Glomerular endothelial cell (primary cell): Measurements from ENCODE around the gene IFI16. TPM values are rescaled to one million over a fixed set of nuclear protein-coding genes. Genes with fewer than 3 reads are reported as not detected.

Source experiments
- DNase-seq: peaks from one replicate; pipeline ENCODE4 v3.0.0-alpha.2; 2011; ENCODE audit warnings: low read depth, low spot score; ENCODE audit errors: extremely low read depth
- total RNA-seq: library from RNA; depleted of rRNA; stranded (reverse); fragments of >200 nt; gene quantifications from 2 replicates; pipeline ENCODE4 v1.2.3, GENCODE V29; 2015

IFI16 gene
- 174 and 180 TPM in 2 replicates for total RNA-seq

DNA sequence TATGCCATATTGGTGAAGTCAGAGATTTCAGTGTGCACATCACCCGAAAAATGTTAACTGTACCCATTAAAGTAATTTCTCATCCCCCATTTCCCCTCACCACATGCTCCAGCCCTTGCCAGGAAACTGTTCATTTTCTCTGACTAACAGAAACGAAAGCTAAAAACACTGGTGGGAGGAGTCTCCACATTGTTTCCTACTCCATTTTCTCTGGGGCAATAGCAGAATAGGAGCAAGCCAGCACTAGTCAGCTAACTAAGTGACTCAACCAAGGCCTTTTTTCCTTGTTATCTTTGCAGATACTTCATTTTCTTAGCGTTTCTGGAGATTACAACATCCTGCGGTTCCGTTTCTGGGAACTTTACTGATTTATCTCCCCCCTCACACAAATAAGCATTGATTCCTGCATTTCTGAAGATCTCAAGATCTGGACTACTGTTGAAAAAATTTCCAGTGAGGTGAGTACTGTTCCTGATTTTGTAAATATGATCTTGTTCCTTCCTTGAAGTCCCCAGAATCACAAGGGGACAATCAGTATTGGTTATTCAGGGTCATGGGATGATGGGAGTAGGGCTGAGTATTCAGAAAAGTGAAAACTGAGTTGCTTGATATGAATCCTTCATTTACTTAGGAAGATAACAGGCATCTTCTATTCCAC is at the start of gene IFI16:
IFI16 (plus strand) TSS at position 204 of the 658 bp plus-strand sequence. CDS start 4,774 bp downstream, outside the sequence.
- peak; percentile 82 for DNase-seq

DNA sequence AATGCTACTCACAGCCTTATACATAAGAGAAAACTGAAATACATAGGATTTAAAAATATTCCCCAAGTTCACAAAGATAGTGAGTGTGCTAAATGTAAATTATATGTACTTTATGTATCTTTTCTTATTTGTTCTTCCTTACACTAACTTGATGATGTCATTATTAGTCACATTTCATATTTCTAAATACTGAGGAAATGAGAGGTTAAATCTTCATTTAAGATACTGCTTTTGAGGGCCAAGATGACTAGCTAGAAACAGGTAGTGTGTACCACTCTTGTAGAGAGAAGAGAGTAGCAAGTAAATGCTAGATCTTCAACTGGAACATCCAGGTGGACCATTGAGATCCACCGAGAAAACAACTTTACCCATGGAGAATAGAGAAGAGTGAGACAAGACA is 48.5 kb upstream of the IFI16 start:
- no peak for DNase-seq

- no peak for DNase-seq
Observed at GRCh38 chr1:158962983-158963382, 46.7 kb upstream of the IFI16 start.

GRCh38 chr1:158969166-158969565 is 40.5 kb upstream of the IFI16 start:
- DNase-seq: no peak

DNA sequence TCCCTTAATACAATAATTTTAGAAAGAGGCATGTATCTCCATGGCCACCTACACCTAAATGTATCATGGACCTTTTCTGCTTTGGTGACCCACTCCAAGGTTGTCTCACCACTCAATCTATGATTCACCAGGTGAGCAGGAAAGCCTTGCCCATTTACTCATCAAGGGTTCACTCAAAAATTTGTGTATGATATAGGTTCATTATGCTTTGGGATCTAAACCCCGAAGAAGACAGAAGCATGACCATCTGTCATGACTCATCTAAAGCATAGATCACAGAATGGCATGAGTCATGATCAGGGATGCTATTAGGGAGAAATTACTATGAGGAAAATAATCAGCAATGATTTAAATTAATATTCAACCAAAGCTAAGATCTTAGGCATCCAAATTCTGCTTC is 39.9 kb upstream of the IFI16 start:
- no peak for DNase-seq

DNA sequence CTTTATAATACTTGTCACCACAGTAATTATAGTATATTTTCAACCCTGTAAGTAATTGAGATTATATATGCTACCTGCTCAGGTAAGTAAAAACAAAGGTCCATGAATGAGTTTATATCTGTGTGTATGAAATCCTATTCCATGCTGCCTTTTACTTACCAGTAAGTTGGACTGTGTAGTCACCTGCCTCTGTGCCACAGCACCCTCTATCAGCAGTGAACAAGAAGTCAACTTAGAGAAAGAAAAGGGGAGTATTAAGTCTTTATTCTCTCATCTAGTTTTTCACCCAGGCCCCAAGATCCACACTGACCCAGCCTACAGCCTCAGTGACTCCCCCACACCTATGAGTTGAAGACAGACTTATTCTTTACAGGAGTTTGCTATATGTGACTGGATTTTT is 36.9 kb upstream of the IFI16 start:
- no peak for DNase-seq

DNA sequence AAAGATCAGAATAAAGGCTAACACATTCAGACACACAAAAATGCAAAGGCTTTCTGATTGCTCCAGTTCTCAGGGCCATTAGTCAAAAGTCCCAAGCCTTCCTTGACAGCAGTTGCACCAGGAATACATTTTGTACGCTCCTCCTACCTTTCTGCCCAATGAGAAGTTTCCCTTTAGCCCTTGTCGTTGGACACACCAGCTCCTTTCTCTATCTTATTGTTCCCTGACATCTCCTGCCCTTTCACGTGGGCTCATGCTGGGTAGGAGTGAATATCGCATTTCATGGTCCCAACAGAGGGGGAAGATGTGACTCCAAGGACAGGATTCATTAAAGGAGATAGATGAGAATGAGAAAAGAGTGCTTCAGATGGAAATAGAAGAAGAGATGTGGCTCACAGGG is 33.5 kb upstream of the IFI16 start:
- no peak for DNase-seq

DNA sequence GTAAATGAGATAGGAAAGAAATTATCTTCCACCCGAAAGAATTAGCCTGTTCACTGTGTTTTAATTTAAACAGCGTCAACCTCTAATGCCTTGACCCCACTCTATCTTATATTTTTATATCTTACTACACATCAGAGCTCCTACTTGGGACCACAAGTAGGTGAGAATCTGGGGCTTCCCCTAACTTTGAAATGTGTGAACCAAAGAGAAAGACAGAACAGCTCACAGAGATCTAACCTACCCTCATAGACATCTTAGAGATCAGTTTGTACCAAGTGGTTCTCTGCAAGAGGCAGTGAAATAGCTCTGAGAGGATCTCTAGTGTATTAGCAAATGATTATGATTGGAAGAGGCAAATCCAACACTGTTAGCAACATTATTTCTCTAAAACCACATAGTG is 31.0 kb upstream of the IFI16 start:
- DNase-seq: no peak

DNA sequence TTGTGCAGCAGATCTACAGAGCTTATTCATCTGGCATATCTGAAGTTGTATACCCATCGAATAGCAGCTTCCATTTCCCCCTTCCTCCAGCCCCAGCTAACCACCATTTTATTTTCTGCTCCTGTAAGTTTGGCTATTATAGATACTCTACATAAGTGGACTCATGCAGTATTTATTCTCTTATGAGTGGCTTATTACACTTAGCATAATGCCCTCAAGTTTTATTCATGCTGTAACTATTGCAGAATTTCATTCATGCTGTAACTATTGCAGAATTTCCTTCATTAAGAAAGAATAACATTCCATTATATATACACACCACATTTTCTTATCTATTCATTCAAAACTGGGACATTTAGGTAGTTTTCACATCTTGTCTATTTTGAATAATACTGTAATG is 30.5 kb upstream of the IFI16 start:
- DNase-seq: no peak

GRCh38 chr1:158983235-158983634 is 26.5 kb upstream of the IFI16 start:
- DNase-seq: no peak

DNA sequence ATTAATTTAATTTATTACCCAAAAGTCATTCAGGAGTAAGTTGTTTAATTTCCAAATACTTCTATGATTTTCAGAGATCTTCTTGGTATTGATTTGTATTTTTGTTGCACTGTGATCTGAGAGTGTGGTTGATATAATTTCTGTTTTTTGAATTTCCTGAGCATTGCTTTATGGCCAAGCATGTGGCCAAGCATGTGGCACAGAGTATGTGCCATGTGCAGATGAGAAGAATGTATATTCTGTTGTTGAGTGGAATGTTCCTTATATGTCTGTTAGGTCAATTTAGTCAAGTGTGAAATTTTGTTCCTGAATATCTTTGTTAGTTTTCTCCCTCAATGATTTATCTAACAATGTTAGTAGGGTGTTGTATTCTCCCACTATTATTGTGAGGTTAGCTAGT is 25.3 kb upstream of the IFI16 start:
- no peak for DNase-seq

- DNase-seq: no peak
Observed at GRCh38 chr1:158989424-158989823, 20.3 kb upstream of the IFI16 start.

GRCh38 chr1:158992787-158993312 is 16.9 kb upstream of the IFI16 start:
- DNase-seq: no peak

DNA sequence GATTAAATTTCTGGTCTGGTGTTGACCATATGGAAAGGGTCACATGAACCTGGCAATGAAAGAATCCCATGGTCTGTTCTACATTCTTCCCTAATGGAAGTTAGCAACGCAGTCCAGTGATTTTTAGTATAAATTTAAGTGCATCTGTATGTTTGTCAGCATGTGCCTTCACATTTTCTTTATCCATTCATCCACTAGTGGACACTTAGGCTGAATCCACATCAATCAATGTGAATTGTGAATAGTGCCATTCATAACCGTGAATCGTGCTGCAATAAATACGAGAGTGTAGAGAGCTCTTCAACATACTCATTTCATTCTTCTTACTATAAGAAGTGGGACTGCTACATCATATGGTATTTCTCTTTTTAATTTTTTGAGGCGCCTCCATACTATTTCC is 12.7 kb upstream of the IFI16 start:
- no peak for DNase-seq

DNA sequence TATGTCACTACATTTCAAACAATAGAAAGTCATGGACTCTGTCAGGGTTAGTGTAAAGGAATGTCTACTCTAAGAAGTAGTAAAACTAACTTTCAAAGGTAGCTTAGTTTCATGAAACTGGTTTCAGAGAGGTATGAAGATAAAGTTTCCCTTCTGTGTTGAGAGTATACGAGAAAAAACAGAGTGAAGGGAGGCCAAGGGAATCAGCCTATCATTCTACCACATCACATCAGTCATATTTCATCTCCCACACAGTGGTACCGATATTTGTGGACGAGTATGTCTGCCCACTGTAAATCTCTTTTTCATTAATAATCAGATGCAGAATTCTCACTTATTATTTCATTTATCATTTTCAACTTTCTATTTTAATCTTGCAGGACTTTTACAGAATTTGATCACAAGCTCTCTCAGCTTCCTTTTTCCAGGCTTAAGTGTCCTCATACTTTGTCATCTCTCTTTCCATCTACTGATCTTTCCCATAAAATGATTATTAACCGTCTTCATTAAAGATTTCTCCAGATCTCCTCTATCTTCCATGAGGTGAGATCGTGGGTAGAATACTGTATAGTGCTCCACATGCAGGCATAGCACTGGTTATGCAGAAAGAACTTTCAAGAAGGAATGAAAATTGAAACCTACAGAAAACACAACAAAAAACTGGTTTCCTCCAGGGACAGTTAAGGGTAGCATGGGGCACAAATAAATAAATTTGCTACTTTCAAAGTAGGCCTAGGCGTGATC is 11.5 kb upstream of the IFI16 start:
- DNase-seq: no peak

DNA sequence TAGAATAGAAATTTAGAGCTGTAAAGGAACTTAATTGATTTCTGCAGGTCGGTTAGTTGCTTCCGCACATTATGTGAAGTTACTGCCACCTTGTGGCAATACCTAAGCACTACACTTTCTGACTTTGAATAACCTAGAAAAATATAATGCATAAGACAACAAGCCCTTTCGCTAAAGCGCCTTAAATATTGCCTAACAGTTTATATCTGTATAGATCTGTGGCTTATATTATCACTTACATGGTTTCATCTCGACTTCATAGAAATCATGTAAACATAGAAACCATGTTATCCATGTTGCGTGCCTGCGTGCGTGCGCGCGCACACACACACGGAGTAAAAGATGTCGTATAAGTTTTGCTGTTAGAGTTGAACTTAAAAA is 10.9 kb upstream of the IFI16 start:
- DNase-seq: no peak

- DNase-seq: no peak
Observed at GRCh38 chr1:158999316-159000069, 10.2 kb upstream of the IFI16 start.

DNA sequence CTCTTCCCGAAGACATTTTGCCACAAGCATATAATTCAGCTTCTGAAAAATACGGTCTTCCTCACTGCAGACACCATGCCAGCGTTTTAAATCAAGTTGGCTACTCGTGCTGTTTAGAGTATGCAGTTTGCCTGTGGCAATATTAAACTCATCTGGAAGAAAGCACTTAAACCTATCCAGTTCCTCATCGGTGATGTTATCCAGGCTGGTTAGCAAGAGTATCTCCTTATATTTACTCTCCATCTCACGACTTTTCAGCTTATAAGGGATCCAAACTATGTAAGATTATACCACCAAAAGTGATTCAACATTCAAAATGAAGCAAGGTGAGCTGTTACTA is 9.7 kb upstream of the IFI16 start:
- no peak for DNase-seq

DNA sequence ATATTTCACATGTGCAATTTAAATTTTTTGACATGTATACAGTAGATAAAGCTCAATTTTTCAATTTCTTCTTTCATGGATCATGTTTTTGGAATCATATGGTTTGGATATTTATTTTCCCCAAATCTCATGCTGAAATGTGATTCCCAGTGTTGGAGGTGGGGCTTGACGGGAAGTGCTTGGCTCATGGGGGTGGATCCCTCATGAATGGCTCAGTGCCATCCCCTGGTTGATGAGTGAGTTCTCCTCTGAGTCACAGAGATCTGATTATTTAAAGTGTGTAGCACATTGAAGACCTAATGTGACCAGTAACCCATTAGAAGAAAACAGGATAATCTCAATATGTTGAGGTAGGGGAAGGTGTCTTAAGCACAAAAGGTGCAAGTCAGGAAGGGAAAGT is 9.1 kb upstream of the IFI16 start:
- DNase-seq: peak; percentile 83

DNA sequence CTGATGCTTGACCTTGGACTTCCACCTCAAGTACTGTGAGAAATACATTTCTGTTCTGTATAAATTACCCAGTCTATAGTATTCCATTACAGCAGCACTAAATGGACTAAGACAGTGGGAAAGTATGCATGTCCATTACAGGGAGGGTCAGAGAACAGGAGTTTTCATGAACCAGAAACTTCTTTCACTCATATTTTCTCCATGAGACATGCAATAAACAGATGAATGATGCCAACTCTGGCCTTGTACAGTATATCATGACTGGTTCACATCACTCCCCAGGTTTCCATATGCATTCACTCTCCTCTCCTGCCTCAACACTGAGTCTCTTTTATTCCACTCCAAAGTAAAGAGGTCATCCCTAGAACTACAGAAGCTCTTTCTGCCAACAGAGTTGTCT is 4.5 kb upstream of the IFI16 start:
- no peak for DNase-seq

- DNase-seq: no peak
Observed at GRCh38 chr1:159005676-159006075, 4.0 kb upstream of the IFI16 start.
